H1 (cell line): Measurements from ENCODE around the gene GRIN2C. TPM values are rescaled to one million over a fixed set of nuclear protein-coding genes. Genes with fewer than 3 reads are reported as not detected.

Experiments
- CTCF ChIA-PET: fragments of 300-600 bp; sonication (Branson Sonifier 250); formaldehyde crosslinking; loops from one replicate; lab custom pipeline; 2021; ENCODE audit not compliant: partially characterized antibody; lab: Charles Lee
- POLR2A ChIA-PET: fragments of 300-600 bp; sonication (Branson Sonifier 250); formaldehyde crosslinking; loops from one replicate; lab custom pipeline; 2021; ENCODE audit warnings: inconsistent platforms; ENCODE audit not compliant: partially characterized antibody; lab: Charles Lee
- DNase-seq, 2 experiments: peaks; one replicate each; pipeline versions ENCODE4 v3.0.0 to v3.0.0-alpha.2; 2010 to 2022; ENCODE audit warnings: low spot score in 2 of 2, low read depth in 1 of 2, mixed read lengths in 1 of 2
- FAIRE-seq: peaks from 2 replicates; lab custom pipeline; 2011; peaks lifted over from hg19 to GRCh38; lab: Jason Lieb, UNC
- H2AFZ ChIP-seq: 2 replicates; pipeline ENCODE4 v1.8.1; 2012; ENCODE audit warnings: low read length, inconsistent platforms
- H2AK5ac ChIP-seq: 2 replicates; pipeline ENCODE4 v1.6.1; 2013; ENCODE audit warnings: low read depth, low read length
- H2BK120ac ChIP-seq: replicated peaks from 2 replicates; pipeline ENCODE3; 2013; ENCODE audit warnings: low read depth, low read length, inconsistent platforms
- H2BK12ac ChIP-seq: 2 replicates; pipeline ENCODE4 v1.6.1; 2013; ENCODE audit warnings: low read depth, low read length
- H2BK15ac ChIP-seq: 2 replicates; pipeline ENCODE4 v1.6.1; 2013; ENCODE audit warnings: low read length
- H2BK20ac ChIP-seq: 2 replicates; pipeline ENCODE4 v1.6.1; 2013; ENCODE audit warnings: low read length
- H2BK5ac ChIP-seq: 2 replicates; pipeline ENCODE4 v1.6.1; 2013; ENCODE audit warnings: low read depth, low read length
- H3K14ac ChIP-seq: 2 replicates; pipeline ENCODE4 v1.6.1; 2013; ENCODE audit warnings: inconsistent platforms; ENCODE audit not compliant: insufficient read length
- H3K18ac ChIP-seq: 2 replicates; pipeline ENCODE4 v1.6.1; 2013; ENCODE audit warnings: low read length; ENCODE audit errors: extremely low read depth
- H3K23ac ChIP-seq: 2 replicates; pipeline ENCODE4 v1.6.1; 2013; ENCODE audit warnings: inconsistent platforms; ENCODE audit not compliant: insufficient read length
- H3K23me2 ChIP-seq: 2 replicates; pipeline ENCODE4 v1.6.1; 2013; ENCODE audit warnings: low read depth, low read length
- H3K27ac ChIP-seq: 2 replicates; pipeline ENCODE4 v1.6.1; 2011; ENCODE audit warnings: low read depth, low read length, inconsistent platforms
- H3K27me3 ChIP-seq, 4 experiments: replicated peaks in 1 of 4; 1 replicate in 1 of 4; 2 replicates in 3 of 4; pipeline versions ENCODE4 v1.6.1 to v1.8.1; 2011 to 2013; ENCODE audit warnings: low read length in 3 of 4, mild to moderate bottlenecking in 3 of 4, inconsistent platforms in 2 of 4, mixed read lengths in 2 of 4, moderate library complexity in 1 of 4; ENCODE audit not compliant: control insufficient read depth in 3 of 4, insufficient read depth in 3 of 4; ENCODE audit errors: extremely low read depth in 1 of 4
- H3K36me3 ChIP-seq, 4 experiments: 2 replicates each; pipeline versions ENCODE4 v1.6.1 to v1.8.1; 2011 to 2013; ENCODE audit warnings: mild to moderate bottlenecking in 4 of 4, low read length in 3 of 4, moderate library complexity in 2 of 4, control low read depth in 1 of 4, inconsistent platforms in 1 of 4; ENCODE audit not compliant: insufficient read depth in 4 of 4, control insufficient read depth in 2 of 4
- H3K4ac ChIP-seq: replicated peaks from 2 replicates; pipeline ENCODE3; 2013; ENCODE audit warnings: low read length, low read depth, mixed read lengths, inconsistent platforms; ENCODE audit not compliant: insufficient read length
- H3K4me1 ChIP-seq, 4 experiments: replicated peaks in 1 of 4; 1 replicate in 1 of 4; 2 replicates in 3 of 4; pipeline versions ENCODE4 v1.6.1 to v1.8.1; 2011 to 2013; ENCODE audit warnings: low read length in 3 of 4, inconsistent platforms in 2 of 4, mixed read lengths in 1 of 4; ENCODE audit not compliant: insufficient read depth in 4 of 4, control insufficient read depth in 3 of 4
- H3K4me2 ChIP-seq, 2 experiments: 2 replicates each; pipeline versions ENCODE4 v1.6.1 to v1.8.1; 2011 to 2013; ENCODE audit warnings: low read depth in 2 of 2, low read length in 2 of 2, control low read depth in 1 of 2, inconsistent platforms in 1 of 2, mild to moderate bottlenecking in 1 of 2; ENCODE audit not compliant: insufficient read depth in 1 of 2
- H3K4me3 ChIP-seq, 4 experiments: fragments of 200-600, 300-600 bp in 1 of 4; sonication (generic), shearing (Covaris generic), sonication (Bioruptor Twin) in 1 of 4; 2 replicates each; pipeline versions ENCODE4 v1.5.1 to v1.8.1; 2011 to 2016; ENCODE audit warnings: low read length in 4 of 4, low read depth in 3 of 4, control low read depth in 2 of 4, inconsistent platforms in 2 of 4, mild to moderate bottlenecking in 2 of 4, mixed read lengths in 1 of 4, moderate library complexity in 1 of 4; ENCODE audit not compliant: insufficient read depth in 2 of 4; ENCODE audit errors: extremely low read depth in 1 of 4
- H3K56ac ChIP-seq: replicated peaks from 2 replicates; pipeline ENCODE3; 2013; ENCODE audit warnings: low read depth, mild to moderate bottlenecking, mixed read lengths, low read length, inconsistent platforms; ENCODE audit not compliant: insufficient read length
- H3K79me1 ChIP-seq: 2 replicates; pipeline ENCODE4 v1.6.1; 2013; ENCODE audit warnings: low read depth, low read length, control low read depth
- H3K79me2 ChIP-seq, 2 experiments: 2 replicates each; pipeline versions ENCODE4 v1.6.1 to v1.8.1; 2012 to 2013; ENCODE audit warnings: low read length in 2 of 2, mild to moderate bottlenecking in 2 of 2, inconsistent platforms in 1 of 2; ENCODE audit not compliant: insufficient read depth in 2 of 2, control insufficient read depth in 1 of 2
- H3K9ac ChIP-seq, 4 experiments: replicated peaks in 1 of 4; 1 replicate in 1 of 4; 2 replicates in 3 of 4; pipeline versions ENCODE4 v1.6.1 to v1.8.1; 2011 to 2013; ENCODE audit warnings: low read depth in 3 of 4, low read length in 3 of 4, control low read depth in 2 of 4, mild to moderate bottlenecking in 2 of 4, moderate library complexity in 2 of 4, inconsistent platforms in 1 of 4; ENCODE audit errors: extremely low read depth in 1 of 4
- H3K9me3 ChIP-seq, 2 experiments: 2 replicates each; pipeline versions ENCODE4 v1.6.1 to v1.8.1; 2012 to 2013; ENCODE audit warnings: mild to moderate bottlenecking in 2 of 2, moderate library complexity in 2 of 2, control low read depth in 1 of 2, inconsistent platforms in 1 of 2, low read depth in 1 of 2, low read length in 1 of 2, mixed read lengths in 1 of 2; ENCODE audit not compliant: insufficient read depth in 2 of 2
- H4K20me1 ChIP-seq, 2 experiments: replicated peaks in 1 of 2; 2 replicates each; pipeline versions ENCODE3 to v1.8.1; 2011 to 2013; ENCODE audit warnings: inconsistent platforms in 2 of 2, low read length in 2 of 2, mild to moderate bottlenecking in 1 of 2; ENCODE audit not compliant: insufficient read depth in 2 of 2, control insufficient read depth in 1 of 2
- H4K5ac ChIP-seq: 2 replicates; pipeline ENCODE4 v1.6.1; 2013; ENCODE audit warnings: low read length, low read depth, mixed read lengths, inconsistent platforms; ENCODE audit not compliant: insufficient read length
- H4K8ac ChIP-seq: 2 replicates; pipeline ENCODE4 v1.8.0; 2013; ENCODE audit warnings: mild to moderate bottlenecking, moderate library complexity, low read length, inconsistent platforms; ENCODE audit not compliant: insufficient read depth; ENCODE audit errors: extremely low read depth
- H4K91ac ChIP-seq: replicated peaks from 2 replicates; pipeline ENCODE3; 2013; ENCODE audit warnings: low read length, mixed read lengths, inconsistent platforms; ENCODE audit not compliant: insufficient read length
- POU5F1 ChIP-seq: IDR thresholded peaks from 2 replicates; pipeline ENCODE4 v1.6.1; 2011; ENCODE audit warnings: low read depth, mild to moderate bottlenecking, low read length, moderate library complexity
- WGBS, 2 experiments: shearing (Covaris generic) in 1 of 2; methylation state at CpG; one replicate each; pipeline versions ENCODE4 v1.1.6 to v1.1.7; 2013 to 2015; ENCODE audit warnings: low lambda C conversion rate in 2 of 2, mixed read lengths in 2 of 2, inconsistent platforms in 1 of 2, low coverage in 1 of 2, missing lambda C conversion rate in 1 of 2; ENCODE audit not compliant: insufficient replicate concordance in 2 of 2, insufficient coverage in 1 of 2, insufficient read length in 1 of 2; ENCODE audit errors: extremely low coverage in 1 of 2, missing lambda C conversion rate in 1 of 2; 5-methylcytosine and 5-hydroxymethylcytosine counted together
- polyA plus RNA-seq, 7 experiments: library from polyadenylated mRNA; depleted of rRNA in 3 of 7; stranded (reverse) in 5 of 7; unstranded in 2 of 7; fragments of >200 nt in 5 of 7; fragments of 200-250 nt in 2 of 7; gene quantifications; 1 replicate in 5 of 7; 2 replicates in 1 of 7; 4 replicates in 1 of 7; pipeline versions ENCODE4 v1.2.1 to v1.2.3, GENCODE V29; 2011 to 2013; ENCODE audit warnings: missing spikeins in 2 of 7, mixed read lengths in 2 of 7
- total RNA-seq: library from RNA; stranded (reverse); fragmentation: NEBNext Ultra II Directional; extraction: Animal tissue kit (Norgen Biotek cat#: 25700); gene quantifications from 2 replicates; pipeline ENCODE4 v1.2.1, GENCODE V29; 2021

The GRIN2C gene
- total and polyA plus RNA-seq, 2 of the 8 experiments (the other 6 are each of a cell fraction or from before 2014, with no cell fraction given) = 0.06 to 0.07 TPM

DNA sequence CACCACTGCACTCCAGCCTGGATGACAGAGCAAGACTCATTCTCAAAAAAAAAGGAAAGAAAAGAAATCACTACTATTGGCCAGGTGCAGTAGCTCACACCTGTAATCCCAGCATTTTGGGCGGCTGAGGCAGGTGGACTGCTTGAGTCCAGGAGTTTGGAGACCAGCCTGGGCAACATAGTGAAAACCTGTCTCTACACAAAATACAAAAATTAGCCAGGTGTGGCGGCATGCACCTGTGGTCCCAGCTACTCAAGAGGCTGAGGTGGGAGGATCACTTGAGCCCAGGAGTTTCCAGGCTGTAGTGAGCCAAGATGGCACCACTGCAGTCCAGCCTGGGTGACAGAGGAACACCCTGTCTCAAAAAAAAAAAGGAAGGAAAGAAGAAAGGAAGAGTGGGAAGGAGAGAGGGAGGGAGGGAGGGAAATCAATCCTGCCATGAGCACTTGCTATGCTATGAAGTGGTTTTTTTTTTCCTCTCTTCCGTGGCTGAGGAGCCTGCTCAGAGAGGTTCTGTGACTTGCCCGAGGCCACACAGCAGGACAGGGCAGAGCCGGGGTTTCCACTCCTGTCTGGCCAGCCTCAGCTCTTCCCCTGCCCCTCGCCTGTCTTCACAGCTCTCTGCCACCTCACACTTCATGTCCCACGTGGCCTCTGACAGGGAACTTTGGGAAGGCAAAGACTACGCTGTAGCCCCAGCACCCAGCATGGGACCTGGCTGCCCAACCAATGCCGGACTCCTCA is 10.9 kb downstream of the GRIN2C start:
- Histone ChIP-seq H2BK15ac (no peak overlapping the region), H3K23ac (no peak overlapping the region), H2BK12ac (no peak overlapping the region), H2BK120ac (no peak overlapping the region), H3K4ac (no peak overlapping the region), H3K18ac (no peak overlapping the region), H3K23me2 (peaks cover 4% of the 10 kb centered on the region; the same call in 1 of the 2 replicates), H4K8ac (no peak overlapping the region), H3K9ac (no peak overlapping the region), H3K79me1 (no peaks in the 10 kb centered on the region), H4K20me1 (peaks cover 9 to 13% of the 10 kb centered on the region in 2 experiments), H3K14ac (no peak overlapping the region), H2AFZ (no peak overlapping the region), H3K27ac (no peak overlapping the region), H3K56ac (no peak overlapping the region), H3K79me2 (no peaks in the 10 kb centered on the region), H2BK20ac (no peak overlapping the region), H3K36me3 (no peaks in the 10 kb centered on the region), H3K27me3 (peaks cover 22 to 88% (median 65%) of the 10 kb centered on the region in 4 experiments), H3K9me3 (no peaks in the 10 kb centered on the region; a peak in 1 of 4 replicates), H4K5ac (no peak overlapping the region), H3K4me1 (peaks cover 0 to 4% (median 3%) of the 10 kb centered on the region in 4 experiments; a peak in 5 of 7 replicates), H4K91ac (no peak overlapping the region), H3K4me3 (no peak overlapping the region), H2AK5ac (no peak overlapping the region), H2BK5ac (no peak overlapping the region), H3K4me2 (no peak overlapping the region)
- ChIA-PET CTCF (interaction anchor here (1.1 to 99.6 kb wide), 3 partner anchors 5 to 112 kb away, joined by 3 to 2981 read pairs (median 2981); partner anchors contain the start of genes FDXR, GRIN2C and NAT9), POLR2A (interaction anchor here (1.3 kb wide), 1 partner anchor 24 kb away, joined by 4 read pairs; the partner anchor contains the start of gene FDXR)
- 76% methylated on average over 9 of the region's 9 CpGs; no CpG with 5 or more reads in 1 of the 2 experiments for WGBS, 2 experiments
- FAIRE-seq (no peak), DNase-seq (no peak)
- TF ChIP-seq POU5F1 = no peak
